Measurements from ENCODE around the gene RBMS3.

Gene RBMS3

DNA sequence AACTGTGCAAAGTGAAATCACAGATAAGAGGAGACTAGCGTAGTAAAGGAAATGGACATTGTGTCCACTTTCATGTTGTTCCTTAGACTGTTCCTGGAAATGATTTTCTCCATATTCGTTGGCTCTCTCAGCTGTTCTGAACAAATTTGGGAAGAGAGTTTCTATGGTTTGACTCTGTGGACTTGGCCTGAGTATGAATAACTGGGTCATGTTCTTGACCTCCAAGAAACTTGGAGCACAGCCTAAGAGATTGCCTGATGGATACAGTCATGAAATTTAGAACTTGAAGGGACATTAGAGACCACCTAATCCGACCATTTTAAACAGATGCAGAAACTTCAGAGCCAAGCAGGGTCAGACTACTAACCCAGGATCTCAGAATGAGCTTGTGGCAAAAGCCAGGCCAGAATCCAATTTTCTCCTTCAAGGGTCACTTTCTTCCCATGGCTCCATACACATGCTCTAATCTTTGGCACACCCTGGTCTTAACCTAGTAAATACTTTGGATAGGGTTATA lies 430.4 kb downstream of the RBMS3 start:
- intact Hi-C loops (cut with DNase I): no loop called here
- no peak for DNase-seq

- intact Hi-C loops (cut with DNase I): no loop called here
- no peak for DNase-seq
Measured at GRCh38 chr3:29716213-29716612, 435.3 kb downstream of the RBMS3 start.

DNA sequence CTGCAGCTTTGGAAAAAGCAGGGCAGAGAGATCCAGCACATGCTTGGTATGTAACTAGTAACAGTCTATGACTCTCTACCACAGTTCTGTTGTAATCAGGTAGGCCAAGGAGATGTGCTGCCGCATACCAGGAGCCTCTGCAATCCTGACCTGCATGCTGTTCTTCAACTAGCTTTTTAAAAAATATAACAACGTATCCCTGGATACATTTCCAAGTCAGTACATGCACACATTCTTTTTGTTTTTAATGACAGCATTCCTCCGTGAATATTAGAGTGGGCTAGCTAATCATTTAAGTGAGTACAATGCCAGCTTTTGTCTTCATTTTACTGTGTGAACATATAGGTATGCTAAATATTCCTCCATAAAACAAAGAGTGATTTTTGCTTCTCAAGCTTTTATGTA lies 437.8 kb downstream of the RBMS3 start:
- no peak for DNase-seq
- intact Hi-C loops (cut with DNase I): no loop called here

DNA sequence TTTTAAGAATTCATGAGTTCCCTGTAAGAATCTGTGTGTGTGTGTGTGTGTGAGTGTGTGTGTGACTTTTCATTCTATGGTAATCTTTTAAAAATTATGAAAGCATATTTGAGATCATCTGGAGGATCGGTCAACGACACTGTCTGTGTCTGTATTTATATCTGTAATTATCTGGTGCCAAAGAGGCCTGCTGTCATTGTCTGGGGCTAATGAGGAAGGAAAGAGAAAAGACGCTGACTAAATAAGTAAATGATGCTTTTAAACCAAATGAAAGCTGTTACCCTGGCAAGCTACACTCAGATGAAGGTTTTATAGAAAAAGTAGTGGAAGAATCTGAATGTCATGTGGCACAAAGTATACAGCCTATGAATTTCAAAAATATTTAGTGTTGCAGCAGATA lies 439.8 kb downstream of the RBMS3 start:
- intact Hi-C loops (cut with DNase I): no loop called here
- DNase-seq: no peak

GRCh38 chr3:29721789-29722188 lies 440.9 kb downstream of the RBMS3 start:
- DNase-seq: no peak
- intact Hi-C loops (cut with DNase I): no loop called here

GRCh38 chr3:29731050-29731449 lies 450.2 kb downstream of the RBMS3 start:
- intact Hi-C loops (cut with DNase I): no loop called here
- no peak for DNase-seq

DNA sequence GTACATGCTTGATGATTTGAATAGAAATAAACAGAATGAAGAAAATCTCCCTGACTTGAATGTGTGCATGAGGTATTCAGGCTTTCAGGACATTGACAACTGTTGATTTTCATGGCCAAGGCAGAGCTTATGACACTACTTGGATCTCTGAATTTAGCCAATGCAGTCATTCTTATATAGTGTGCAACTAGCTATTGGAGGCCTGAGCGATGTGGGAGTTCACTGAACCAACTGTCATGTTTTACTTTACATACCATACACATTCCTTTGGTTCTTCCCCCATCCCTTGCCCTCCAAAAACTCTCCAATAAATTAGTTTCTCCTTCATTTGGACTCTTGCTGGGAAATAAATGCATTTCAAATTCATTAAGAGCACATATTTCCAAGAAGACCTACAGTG lies 460.4 kb downstream of the RBMS3 start:
- intact Hi-C loops (cut with DNase I): no loop called here

DNA sequence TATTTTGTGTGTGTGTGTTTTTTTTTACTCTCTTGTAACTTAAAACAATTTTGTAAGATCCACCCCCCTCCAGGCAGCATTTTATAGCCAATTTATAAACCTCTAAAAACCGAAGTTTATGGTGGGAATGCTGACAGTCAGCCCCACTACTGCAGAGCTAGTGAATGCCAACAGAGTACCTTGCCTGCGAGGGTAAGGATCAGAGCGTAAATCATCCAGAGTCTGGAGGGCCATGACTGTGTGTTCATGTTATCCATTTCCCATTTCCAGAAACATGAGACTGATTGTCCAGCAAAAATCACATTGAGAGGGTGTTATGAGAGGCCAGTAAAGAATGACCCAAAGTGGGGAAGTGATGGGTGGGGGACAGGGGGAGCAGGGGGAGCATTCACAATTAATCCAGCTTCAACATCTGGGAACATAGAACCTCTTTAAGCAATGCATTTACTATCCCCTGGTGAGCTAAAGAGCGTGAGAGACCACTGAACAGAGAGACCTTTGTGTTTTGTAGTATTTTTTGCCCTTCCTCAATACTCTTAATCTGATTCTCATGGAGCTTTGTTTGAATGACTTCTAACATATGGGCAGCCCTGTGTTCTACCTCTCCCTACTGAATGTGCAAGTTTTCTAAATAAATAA lies 464.5 kb downstream of the RBMS3 start:
- no peak for DNase-seq
- intact Hi-C loops (cut with DNase I): no loop called here

More for the DNA sequence above, 460.4 kb downstream of the RBMS3 start:
- no peak for DNase-seq

DNA sequence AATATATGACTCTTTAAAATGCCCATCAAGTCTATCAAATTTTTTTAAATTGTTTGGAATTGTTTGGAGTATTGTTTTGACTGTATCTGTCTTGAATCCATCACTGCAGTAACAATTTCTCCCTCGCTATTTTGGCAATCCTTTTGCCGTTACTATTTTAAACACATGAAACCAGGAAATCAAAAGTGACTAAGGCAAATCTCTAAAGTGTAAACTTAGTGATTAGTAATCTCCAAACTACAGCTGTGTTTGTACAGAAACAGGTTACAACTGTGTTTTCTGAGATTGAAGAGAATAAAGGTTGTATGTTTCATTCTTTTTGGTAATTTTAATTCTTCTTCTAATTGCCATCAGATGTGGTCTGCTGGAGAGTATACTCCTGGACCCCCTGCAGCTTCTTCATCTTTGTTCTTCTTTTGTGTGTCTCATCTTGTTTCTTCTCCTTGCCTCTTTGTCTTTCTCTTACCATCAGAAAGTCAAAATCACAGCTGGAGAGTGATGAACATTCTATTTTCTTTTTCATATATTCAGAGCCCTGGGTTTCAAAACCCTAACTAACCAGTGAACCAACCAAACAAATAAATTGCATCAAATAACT lies 465.4 kb downstream of the RBMS3 start:
- DNase-seq: no peak
- intact Hi-C loops (cut with DNase I): no loop called here

- intact Hi-C loops (cut with DNase I): no loop called here
Measured at GRCh38 chr3:29747991-29748390, 467.1 kb downstream of the RBMS3 start.

DNA sequence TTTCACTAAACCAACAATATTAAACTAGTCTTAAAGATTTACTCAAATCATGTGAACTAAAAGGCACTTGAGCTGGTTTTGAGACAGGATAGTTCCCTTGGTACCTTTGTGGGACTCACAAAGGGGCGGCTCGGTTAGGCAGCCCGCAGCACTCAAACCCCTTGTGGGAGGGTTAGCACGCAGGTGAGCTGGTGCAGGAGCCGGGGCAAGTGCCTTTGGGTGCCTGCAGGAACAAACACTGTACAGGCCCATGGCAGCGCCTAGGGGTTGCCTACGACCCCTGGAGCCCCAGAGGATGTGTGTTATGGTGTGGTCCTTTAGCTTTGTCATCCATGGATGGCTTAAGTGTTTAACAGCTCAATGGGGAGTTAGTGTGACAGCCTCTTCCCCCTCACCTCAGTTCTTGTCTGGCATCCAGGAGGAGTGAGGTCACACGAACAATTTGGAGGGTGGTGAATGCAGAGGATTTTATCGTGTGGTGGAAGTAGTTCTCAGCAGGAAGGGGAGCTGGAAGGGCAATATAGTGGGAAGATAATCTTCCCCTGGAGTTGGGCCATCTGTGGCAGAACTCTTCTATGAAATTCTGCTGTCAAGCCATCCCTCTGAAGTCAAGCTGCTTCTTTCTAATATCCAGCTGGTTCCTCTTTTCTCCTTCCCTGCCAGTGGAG lies 470.9 kb downstream of the RBMS3 start:
- no peak for DNase-seq
- intact Hi-C loops (cut with DNase I): no loop called here

More at GRCh38 chr3:29747991-29748390, 467.1 kb downstream of the RBMS3 start:
- DNase-seq: no peak

- intact Hi-C loops (cut with DNase I): no loop called here
- no peak for DNase-seq
Measured at GRCh38 chr3:29754346-29754745, 473.5 kb downstream of the RBMS3 start.

- intact Hi-C loops (cut with DNase I): no loop called here
Measured at GRCh38 chr3:29755416-29755815, 474.5 kb downstream of the RBMS3 start.

GRCh38 chr3:29757054-29757777 lies 476.3 kb downstream of the RBMS3 start:
- DNase-seq: no peak
- intact Hi-C loops (cut with DNase I): no loop called here

More at GRCh38 chr3:29755416-29755815, 474.5 kb downstream of the RBMS3 start:
- DNase-seq: no peak

DNA sequence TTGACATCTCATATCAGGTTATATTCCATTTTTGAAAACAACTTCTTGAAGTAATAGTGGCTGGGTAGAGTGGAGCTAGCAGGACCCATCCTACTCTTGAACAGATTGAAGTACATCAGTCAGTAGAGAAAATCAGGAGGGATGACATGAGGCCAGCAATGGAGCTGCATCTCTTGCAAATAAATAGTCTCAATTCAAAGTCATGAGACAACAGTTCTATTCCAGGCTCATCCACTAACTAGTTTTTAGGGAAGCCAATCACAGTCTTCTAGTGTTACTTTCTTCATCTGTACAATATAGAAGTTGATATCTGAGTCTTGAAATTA lies 477.2 kb downstream of the RBMS3 start:
- no peak for DNase-seq
- intact Hi-C loops (cut with DNase I): no loop called here

GRCh38 chr3:29758434-29759322 lies 477.8 kb downstream of the RBMS3 start:
- intact Hi-C loops (cut with DNase I): no loop called here
- DNase-seq: no peak

DNA sequence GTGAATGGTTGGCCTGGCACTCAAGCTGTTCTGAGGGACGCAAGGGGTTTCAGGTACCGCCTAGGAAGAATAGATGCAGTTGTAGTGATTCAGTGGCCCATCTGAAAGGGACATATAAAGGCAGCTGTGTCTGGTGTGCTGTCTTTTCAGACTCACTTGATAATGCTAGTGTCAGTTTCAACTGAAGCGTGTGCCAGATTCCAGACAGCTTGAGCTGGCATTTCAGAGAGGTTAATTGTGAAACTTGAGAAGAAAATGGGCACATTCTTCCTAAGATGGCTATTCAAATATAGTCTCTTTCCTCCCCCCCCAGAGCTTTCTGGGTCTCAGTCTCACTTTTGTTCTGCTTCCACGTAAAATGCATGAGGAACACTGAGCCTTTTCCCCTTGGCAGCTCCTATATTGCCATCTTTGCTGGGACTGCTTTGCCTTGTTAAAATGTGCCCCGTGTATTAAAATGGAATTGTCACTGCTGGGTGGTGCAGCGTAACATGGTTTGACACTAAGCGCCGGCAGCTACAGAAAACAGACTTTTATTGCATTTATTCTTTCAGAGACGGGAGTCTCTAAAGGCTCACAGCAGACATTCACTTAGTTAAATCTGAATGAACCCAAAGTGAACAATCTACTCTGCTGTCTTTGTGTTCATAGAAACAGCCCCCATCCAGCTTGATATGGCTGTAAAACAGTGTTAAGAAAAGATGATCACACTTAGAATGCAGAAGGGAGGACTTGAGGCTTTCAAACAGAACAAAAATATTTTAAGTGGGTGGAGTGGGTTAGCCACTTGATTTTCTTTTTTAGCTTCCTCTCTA lies 478.7 kb downstream of the RBMS3 start:
- no peak for DNase-seq
- intact Hi-C loops (cut with DNase I): no loop called here

GRCh38 chr3:29760226-29760685 lies 479.4 kb downstream of the RBMS3 start:
- DNase-seq: no peak
- intact Hi-C loops (cut with DNase I): no loop called here
